MM.1S (cell line): ENCODE measurements around the gene CEP128.

ENCODE experiments used
- EZH2 ChIP-seq: fragments of 300-600 bp; sonication (generic); optimal IDR thresholded peaks from 2 replicates; pipeline ENCODE3; 2017; ENCODE audit warnings: low read depth, mild to moderate bottlenecking, antibody characterized with exemption, low read length, mixed read lengths
- EZH2phosphoT487 ChIP-seq: fragments of 300-600 bp; sonication (generic); IDR thresholded peaks from 2 replicates; pipeline ENCODE4 v1.6.1; 2018; ENCODE audit warnings: antibody characterized with exemption, low read length
- TF ChIP-seq, protein P1 (sequence below): fragments of 300-600 bp; sonication (generic); IDR thresholded peaks from 2 replicates; pipeline ENCODE4 v1.5.1; 2016; ENCODE audit warnings: antibody characterized with exemption, low read length, mixed read lengths

DNA sequence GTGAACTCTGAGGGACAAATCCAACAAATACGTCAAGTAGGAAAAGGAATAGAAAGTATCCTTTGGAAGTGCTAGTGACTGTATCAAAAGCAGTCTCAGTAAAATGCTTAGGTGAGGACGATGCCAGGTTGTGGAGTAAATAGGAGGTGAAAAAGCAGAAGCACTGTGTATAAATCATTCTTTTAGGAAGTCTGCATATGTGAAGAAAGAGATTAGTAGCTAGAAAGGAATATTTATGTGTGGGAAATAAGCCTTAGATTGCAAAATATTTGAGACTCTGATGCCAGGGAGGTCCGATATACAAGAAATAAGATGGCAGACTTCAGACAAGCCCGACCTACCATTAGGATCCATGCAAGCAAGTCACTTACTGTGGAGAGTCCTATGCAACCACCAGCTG is 7.9 kb downstream of the CEP128 start:
- TF ChIP-seq, protein P1, sequence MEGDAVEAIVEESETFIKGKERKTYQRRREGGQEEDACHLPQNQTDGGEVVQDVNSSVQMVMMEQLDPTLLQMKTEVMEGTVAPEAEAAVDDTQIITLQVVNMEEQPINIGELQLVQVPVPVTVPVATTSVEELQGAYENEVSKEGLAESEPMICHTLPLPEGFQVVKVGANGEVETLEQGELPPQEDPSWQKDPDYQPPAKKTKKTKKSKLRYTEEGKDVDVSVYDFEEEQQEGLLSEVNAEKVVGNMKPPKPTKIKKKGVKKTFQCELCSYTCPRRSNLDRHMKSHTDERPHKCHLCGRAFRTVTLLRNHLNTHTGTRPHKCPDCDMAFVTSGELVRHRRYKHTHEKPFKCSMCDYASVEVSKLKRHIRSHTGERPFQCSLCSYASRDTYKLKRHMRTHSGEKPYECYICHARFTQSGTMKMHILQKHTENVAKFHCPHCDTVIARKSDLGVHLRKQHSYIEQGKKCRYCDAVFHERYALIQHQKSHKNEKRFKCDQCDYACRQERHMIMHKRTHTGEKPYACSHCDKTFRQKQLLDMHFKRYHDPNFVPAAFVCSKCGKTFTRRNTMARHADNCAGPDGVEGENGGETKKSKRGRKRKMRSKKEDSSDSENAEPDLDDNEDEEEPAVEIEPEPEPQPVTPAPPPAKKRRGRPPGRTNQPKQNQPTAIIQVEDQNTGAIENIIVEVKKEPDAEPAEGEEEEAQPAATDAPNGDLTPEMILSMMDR, result no peak
- TF ChIP-seq EZH2phosphoT487 (no peak), EZH2 (no peak)
